GM23338 (cell line): ENCODE data around the gene TENM4. TPM values are rescaled to one million over a fixed set of nuclear protein-coding genes. Genes with fewer than 3 reads are reported as not detected.

ENCODE experiments used
- ATAC-seq: fragments of 200-7000 bp; cut with Tn5 transposase; 3 replicates; pipeline ENCODE4 v1.9.1; 2020
- DNase-seq: peaks from one replicate; pipeline ENCODE4 v3.0.0-alpha.2; 2015; ENCODE audit warnings: low spot score
- H2AFZ ChIP-seq: fragments of 200-600 bp; sonication (generic); 2 replicates; pipeline ENCODE4 v1.8.0; 2016; ENCODE audit warnings: antibody characterized with exemption, mild to moderate bottlenecking, moderate library complexity
- H3F3A ChIP-seq: fragments of 200-600 bp; sonication (generic); replicated peaks from 2 replicates; pipeline ENCODE4 v1.8.0; 2017; ENCODE audit warnings: antibody characterized with exemption, mixed run types, low read depth
- H3K27ac ChIP-seq: fragments of 200-600 bp; sonication (generic); 2 replicates; pipeline ENCODE4 v1.6.1; 2016; ENCODE audit warnings: low read depth
- H3K27me3 ChIP-seq: fragments of 200-600 bp; sonication (generic); 2 replicates; pipeline ENCODE4 v1.8.0; 2016; ENCODE audit warnings: mild to moderate bottlenecking, mixed run types, moderate library complexity; ENCODE audit not compliant: insufficient read depth
- H3K36me3 ChIP-seq: fragments of 200-600 bp; sonication (generic); 2 replicates; pipeline ENCODE4 v1.8.0; 2016; ENCODE audit warnings: mild to moderate bottlenecking; ENCODE audit not compliant: insufficient read depth
- H3K4me1 ChIP-seq: fragments of 200-600 bp; sonication (generic); 2 replicates; pipeline ENCODE4 v1.8.0; 2016; ENCODE audit warnings: mild to moderate bottlenecking, moderate library complexity; ENCODE audit not compliant: insufficient read depth
- H3K4me2 ChIP-seq: fragments of 200-600 bp; sonication (generic); 2 replicates; pipeline ENCODE4 v1.7.1; 2017; ENCODE audit warnings: mixed run types
- H3K4me3 ChIP-seq: fragments of 200-600 bp; sonication (generic); 2 replicates; pipeline ENCODE4 v1.6.1; 2016; ENCODE audit warnings: mixed run types
- H3K79me2 ChIP-seq: fragments of 200-600 bp; sonication (generic); replicated peaks from 2 replicates; pipeline ENCODE4 v1.8.0; 2017; ENCODE audit warnings: mild to moderate bottlenecking; ENCODE audit not compliant: insufficient read depth
- H3K9me2 ChIP-seq: fragments of 200-600 bp; sonication (generic); 2 replicates; pipeline ENCODE4 v1.8.0; 2017; ENCODE audit not compliant: insufficient read depth
- H4K20me1 ChIP-seq: fragments of 200-600 bp; sonication (generic); replicated peaks from 2 replicates; pipeline ENCODE4 v1.8.0; 2017; ENCODE audit warnings: mild to moderate bottlenecking; ENCODE audit not compliant: insufficient read depth
- H3K27ac Mint-ChIP-seq: 2 replicates; pipeline ENCODE4 v1.8.0; 2020; ENCODE audit warnings: inconsistent platforms, mild to moderate bottlenecking, moderate library complexity, mixed read lengths
- H3K27me3 Mint-ChIP-seq: 3 replicates; pipeline ENCODE4 v1.8.0; 2022; ENCODE audit warnings: low read depth, mild to moderate bottlenecking, moderate library complexity, mixed read lengths, inconsistent platforms; ENCODE audit not compliant: insufficient read depth, poor library complexity
- H3K36me3 Mint-ChIP-seq: 3 replicates; pipeline ENCODE4 v1.8.0; 2021; ENCODE audit warnings: low read depth, mild to moderate bottlenecking, inconsistent platforms, moderate library complexity, mixed read lengths
- H3K4me1 Mint-ChIP-seq: 3 replicates; pipeline ENCODE4 v1.8.0; 2020; ENCODE audit warnings: mild to moderate bottlenecking, inconsistent platforms, mixed read lengths
- H3K4me3 Mint-ChIP-seq: 3 replicates; pipeline ENCODE4 v1.8.0; 2021; ENCODE audit warnings: moderate library complexity, mild to moderate bottlenecking, inconsistent platforms, mixed read lengths
- H3K9me3 Mint-ChIP-seq: 3 replicates; pipeline ENCODE4 v1.8.0; 2020; ENCODE audit warnings: moderate library complexity, mild to moderate bottlenecking, inconsistent platforms, mixed read lengths
- CREB1 ChIP-seq: fragments of 250-450 bp; sonication (Bioruptor Pico); IDR thresholded peaks from 2 replicates; pipeline ENCODE4 v1.5.0; 2020; ENCODE audit warnings: low read depth, mild to moderate bottlenecking, moderate library complexity
- JUNB ChIP-seq: IDR thresholded peaks from one replicate; pipeline ENCODE4 v1.6.1; 2016; ENCODE audit warnings: antibody characterized with exemption; ENCODE audit not compliant: unreplicated experiment
- NANOG ChIP-seq: IDR thresholded peaks from 2 replicates; pipeline ENCODE4 v1.6.1; 2016; ENCODE audit warnings: antibody characterized with exemption, borderline replicate concordance
- STAT1 ChIP-seq: IDR thresholded peaks from one replicate; pipeline ENCODE4 v1.6.1; 2016; ENCODE audit warnings: antibody characterized with exemption; ENCODE audit not compliant: unreplicated experiment
- ZNF114 ChIP-seq: fragments of 250-450 bp; sonication (Bioruptor Pico); IDR thresholded peaks from 2 replicates; pipeline ENCODE4 v1.5.0; 2020; ENCODE audit warnings: mild to moderate bottlenecking, moderate library complexity
- ZNF462 ChIP-seq: fragments of 250-450 bp; sonication (Bioruptor Pico); IDR thresholded peaks from 2 replicates; pipeline ENCODE4 v1.5.0; 2020; ENCODE audit warnings: mild to moderate bottlenecking, moderate library complexity
- polyA plus RNA-seq: library from polyadenylated mRNA; unstranded; fragments of >200 nt; fragmentation: Nextera tagmentation; extraction: Ambion mirVana; gene quantifications from 2 replicates; pipeline ENCODE4 v1.2.1, GENCODE V29; 2016
- total RNA-seq: library from RNA; depleted of rRNA; stranded (reverse); fragments of >200 nt; shearing (Covaris generic); gene quantifications from 2 replicates; pipeline ENCODE4 v1.2.3, GENCODE V29; 2014
- TF ChIP-seq, protein P1 (sequence below): IDR thresholded peaks from one replicate; pipeline ENCODE4 v1.6.1; 2018; ENCODE audit warnings: antibody characterized with exemption; ENCODE audit not compliant: unreplicated experiment

Gene TENM4
- total and polyA plus RNA-seq, 2 experiments from 2014 or later = 7.3 TPM

DNA sequence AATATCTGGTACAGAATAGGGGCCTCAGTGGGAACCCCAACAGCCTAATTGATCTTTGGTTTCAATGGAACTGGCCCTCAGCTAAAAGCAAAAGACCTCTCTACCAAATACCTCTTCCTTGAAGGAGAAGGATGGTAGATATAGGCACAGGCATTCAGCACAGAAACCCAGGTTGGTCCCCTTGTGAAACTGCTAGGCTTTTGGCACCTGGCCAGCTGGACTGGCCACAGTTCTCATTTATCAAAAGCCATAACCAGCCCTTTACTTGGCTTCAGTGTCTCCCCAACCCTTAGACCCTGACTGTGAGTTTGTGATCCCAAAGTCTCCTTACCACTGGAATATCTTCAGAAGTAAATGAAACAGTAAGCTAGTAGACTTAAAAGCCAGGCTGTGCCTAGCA lies 152.9 kb downstream of the TENM4 start (continued):
- TF ChIP-seq ZNF462 (CRISPR knock-in tag) = no peak
- no peak for TF ChIP-seq NANOG
- TF ChIP-seq STAT1 = no peak
- no peak for TF ChIP-seq ZNF114 (CRISPR knock-in tag)
- TF ChIP-seq CREB1 (CRISPR knock-in tag) = no peak

GRCh38 chr11:79285756-79286155 lies 155.1 kb downstream of the TENM4 start:
- Mint-ChIP-seq H3K27me3 (no peaks in the 10 kb centered on the region), H3K27ac (no peak overlapping the region), H3K4me1 (no peaks in the 10 kb centered on the region), H3K4me3 (no peak overlapping the region), H3K36me3 (no peaks in the 10 kb centered on the region; the same call in 1 of the 3 replicates), H3K9me3 (peaks cover 3% of the 10 kb centered on the region; the same call in 1 of the 3 replicates)
- no peaks in the 10 kb centered on the region for H3K36me3 ChIP-seq
- H3K79me2 ChIP-seq = no peaks in the 10 kb centered on the region
- no peaks in the 10 kb centered on the region for H3K27me3 ChIP-seq
- no peaks in the 10 kb centered on the region for H3K4me1 ChIP-seq
- ATAC-seq (no peak), DNase-seq (no peak)
- H2AFZ ChIP-seq = no peak overlapping the region
- no peaks in the 10 kb centered on the region for H3F3A ChIP-seq
- H3K4me3 ChIP-seq = no peak overlapping the region
- H3K27ac ChIP-seq = no peak overlapping the region
- H3K9me2 ChIP-seq = peaks cover 5% of the 10 kb centered on the region; the same call in 1 of the 2 replicates
- H4K20me1 ChIP-seq = no peaks in the 10 kb centered on the region; the same call in 1 of the 2 replicates
- no peak overlapping the region for H3K4me2 ChIP-seq
- TF ChIP-seq ZNF114 (CRISPR knock-in tag) = no peak
- TF ChIP-seq JUNB = no peak
- TF ChIP-seq NANOG = no peak
- TF ChIP-seq, protein P1, sequence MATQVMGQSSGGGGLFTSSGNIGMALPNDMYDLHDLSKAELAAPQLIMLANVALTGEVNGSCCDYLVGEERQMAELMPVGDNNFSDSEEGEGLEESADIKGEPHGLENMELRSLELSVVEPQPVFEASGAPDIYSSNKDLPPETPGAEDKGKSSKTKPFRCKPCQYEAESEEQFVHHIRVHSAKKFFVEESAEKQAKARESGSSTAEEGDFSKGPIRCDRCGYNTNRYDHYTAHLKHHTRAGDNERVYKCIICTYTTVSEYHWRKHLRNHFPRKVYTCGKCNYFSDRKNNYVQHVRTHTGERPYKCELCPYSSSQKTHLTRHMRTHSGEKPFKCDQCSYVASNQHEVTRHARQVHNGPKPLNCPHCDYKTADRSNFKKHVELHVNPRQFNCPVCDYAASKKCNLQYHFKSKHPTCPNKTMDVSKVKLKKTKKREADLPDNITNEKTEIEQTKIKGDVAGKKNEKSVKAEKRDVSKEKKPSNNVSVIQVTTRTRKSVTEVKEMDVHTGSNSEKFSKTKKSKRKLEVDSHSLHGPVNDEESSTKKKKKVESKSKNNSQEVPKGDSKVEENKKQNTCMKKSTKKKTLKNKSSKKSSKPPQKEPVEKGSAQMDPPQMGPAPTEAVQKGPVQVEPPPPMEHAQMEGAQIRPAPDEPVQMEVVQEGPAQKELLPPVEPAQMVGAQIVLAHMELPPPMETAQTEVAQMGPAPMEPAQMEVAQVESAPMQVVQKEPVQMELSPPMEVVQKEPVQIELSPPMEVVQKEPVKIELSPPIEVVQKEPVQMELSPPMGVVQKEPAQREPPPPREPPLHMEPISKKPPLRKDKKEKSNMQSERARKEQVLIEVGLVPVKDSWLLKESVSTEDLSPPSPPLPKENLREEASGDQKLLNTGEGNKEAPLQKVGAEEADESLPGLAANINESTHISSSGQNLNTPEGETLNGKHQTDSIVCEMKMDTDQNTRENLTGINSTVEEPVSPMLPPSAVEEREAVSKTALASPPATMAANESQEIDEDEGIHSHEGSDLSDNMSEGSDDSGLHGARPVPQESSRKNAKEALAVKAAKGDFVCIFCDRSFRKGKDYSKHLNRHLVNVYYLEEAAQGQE = no peak
